GM12892 (cell line): Measurements from ENCODE around the gene MPRIP.

ENCODE experiments used
- POLR2A ChIP-seq: IDR thresholded peaks from 2 replicates; pipeline ENCODE4 v1.6.1; 2011; ENCODE audit warnings: low read depth, low read length, control low read depth
- POLR2AphosphoS5 ChIP-seq: IDR thresholded peaks from 2 replicates; pipeline ENCODE4 v1.6.1; 2011; ENCODE audit warnings: low read depth, low read length, control low read depth
- TAF1 ChIP-seq: IDR thresholded peaks from 2 replicates; pipeline ENCODE4 v1.6.1; 2011; ENCODE audit warnings: low read depth, mild to moderate bottlenecking, control low read depth, low read length, borderline replicate concordance

DNA sequence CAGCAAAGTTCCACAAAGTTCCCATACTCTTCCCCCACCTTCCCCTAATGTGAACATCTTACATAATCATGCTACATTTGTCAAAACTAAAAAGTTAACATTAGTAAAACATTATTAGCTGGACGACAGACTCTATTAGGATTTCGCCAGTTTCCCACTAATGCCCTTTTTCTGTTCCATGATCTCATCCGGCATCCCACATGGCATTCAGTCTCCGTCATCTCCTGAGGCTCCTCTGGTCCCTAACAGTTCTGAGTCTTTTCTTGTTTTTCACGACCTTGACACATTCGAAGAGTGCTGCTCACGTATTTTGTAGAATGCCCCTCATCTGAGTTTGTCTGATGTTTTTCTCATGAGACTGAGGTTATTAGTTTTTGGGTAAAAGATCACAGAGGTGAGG lies 8.8 kb upstream of the MPRIP start:
- no peak for TF ChIP-seq POLR2AphosphoS5
- no peak for TF ChIP-seq POLR2A
- TF ChIP-seq TAF1: no peak
